HCT116 (cell line): ENCODE measurements around the gene CHRNE. TPM values are rescaled to one million over a fixed set of nuclear protein-coding genes. Genes with fewer than 3 reads are reported as not detected.

Experiments
- ATAC-seq: fragments of 200-7000 bp; cut with Tn5 transposase; 2 replicates; pipeline ENCODE4 v1.9.1; 2020; ENCODE audit warnings: mild to moderate bottlenecking, moderate library complexity
- BruUV-seq: library from RNA; stranded (reverse); fragments of 400-500 nt; replicated peaks from 2 replicates; lab custom pipeline; 2021; lab: Mats Ljungman, UMichigan
- CTCF ChIA-PET: fragments of 300-600 bp; sonication (Branson Sonifier 250); formaldehyde crosslinking; loops from one replicate; lab custom pipeline; 2021; ENCODE audit warnings: antibody characterized with exemption; lab: Charles Lee
- POLR2A ChIA-PET: fragments of 300-600, 350-600 bp; sonication (Branson Sonifier 250); formaldehyde crosslinking; loops from one replicate; lab custom pipeline; 2021; ENCODE audit warnings: antibody characterized with exemption; lab: Charles Lee
- RAD21 ChIA-PET, 2 experiments: fragments of 300-600 bp; sonication (Branson Sonifier 250); formaldehyde crosslinking; loops; one replicate each; lab custom pipeline; 2023; ENCODE audit warnings: low total read pairs in 2 of 2; ENCODE audit not compliant: uncharacterized antibody in 2 of 2, unreplicated experiment in 2 of 2, low non-redundant PET in 1 of 2; lab: Charles Lee
- DNase-seq: peaks from one replicate; pipeline ENCODE4 v3.0.0-alpha.2; 2010; ENCODE audit warnings: low read depth, low spot score
- H2AFZ ChIP-seq: fragments of 200-600 bp; shearing (Covaris generic), sonication (generic); 2 replicates; pipeline ENCODE4 v1.6.1; 2017; ENCODE audit warnings: low read depth, mixed run types, mixed read lengths, antibody characterized with exemption, low read length; ENCODE audit not compliant: poor library complexity, severe bottlenecking
- H3K27ac ChIP-seq: 2 replicates; pipeline ENCODE4 v1.5.1; 2012; ENCODE audit warnings: low read depth, low read length
- H3K27me3 ChIP-seq: fragments of 200-600 bp; sonication (generic); 2 replicates; pipeline ENCODE4 v1.6.1; 2016; ENCODE audit warnings: mixed run types, low read length, mixed read lengths; ENCODE audit not compliant: insufficient read depth
- H3K36me3 ChIP-seq, 2 experiments: fragments of 200-500 bp in 1 of 2; fragments of 200-600 bp in 1 of 2; sonication (Bioruptor generic) in 1 of 2; sonication (generic) in 1 of 2; 2 replicates each; pipeline versions ENCODE4 v1.5.1 to v1.6.1; 2014 to 2016; ENCODE audit warnings: low read length in 2 of 2, inconsistent platforms in 1 of 2, mixed read lengths in 1 of 2, mixed run types in 1 of 2; ENCODE audit not compliant: insufficient read depth in 2 of 2, control insufficient read depth in 1 of 2
- H3K4me1 ChIP-seq, 2 experiments: fragments of 200-600 bp in 1 of 2; sonication (generic) in 1 of 2; 2 replicates each; pipeline versions ENCODE4 v1.5.1 to v1.6.1; 2012 to 2017; ENCODE audit warnings: low read length in 2 of 2, inconsistent platforms in 1 of 2, mild to moderate bottlenecking in 1 of 2, mixed read lengths in 1 of 2, mixed run types in 1 of 2, moderate library complexity in 1 of 2; ENCODE audit not compliant: insufficient read depth in 2 of 2, control insufficient read depth in 1 of 2
- H3K4me2 ChIP-seq: fragments of 200-600 bp; sonication (generic); 2 replicates; pipeline ENCODE4 v1.6.1; 2017; ENCODE audit warnings: mixed run types, low read length, mixed read lengths
- H3K4me3 ChIP-seq, 2 experiments: fragments of 200-600 bp in 1 of 2; sonication (generic) in 1 of 2; replicated peaks in 1 of 2; 2 replicates each; pipeline ENCODE4 v1.5.1; 2011 to 2016; ENCODE audit warnings: low read length in 2 of 2, control low read depth in 1 of 2, low read depth in 1 of 2, mild to moderate bottlenecking in 1 of 2, mixed read lengths in 1 of 2, mixed run types in 1 of 2
- H3K79me2 ChIP-seq: fragments of 200-600 bp; sonication (generic); 2 replicates; pipeline ENCODE4 v1.6.1; 2017; ENCODE audit warnings: mild to moderate bottlenecking, mixed run types, low read length, moderate library complexity, mixed read lengths; ENCODE audit not compliant: insufficient read depth
- H3K9ac ChIP-seq: fragments of 200-600 bp; sonication (generic); 2 replicates; pipeline ENCODE4 v1.6.1; 2016; ENCODE audit warnings: low read length, mixed read lengths
- H3K9me2 ChIP-seq: fragments of 200-600 bp; sonication (generic), shearing (Covaris generic); 2 replicates; pipeline ENCODE4 v1.6.1; 2017; ENCODE audit warnings: mixed run types, mild to moderate bottlenecking, moderate library complexity; ENCODE audit not compliant: insufficient read depth
- H3K9me3 ChIP-seq, 2 experiments: fragments of 200-500 bp in 1 of 2; fragments of 200-600 bp in 1 of 2; sonication (Bioruptor generic) in 1 of 2; sonication (generic) in 1 of 2; 2 replicates each; pipeline ENCODE4 v1.6.1; 2014 to 2017; ENCODE audit warnings: low read length in 2 of 2, mixed read lengths in 2 of 2, inconsistent platforms in 1 of 2, low read depth in 1 of 2, mild to moderate bottlenecking in 1 of 2, mixed run types in 1 of 2, moderate library complexity in 1 of 2; ENCODE audit not compliant: control insufficient read depth in 1 of 2, insufficient read depth in 1 of 2
- H4K20me1 ChIP-seq: fragments of 200-600 bp; sonication (generic), shearing (Covaris generic); 2 replicates; pipeline ENCODE4 v1.6.1; 2017; ENCODE audit warnings: mixed run types, mild to moderate bottlenecking, moderate library complexity; ENCODE audit not compliant: insufficient read depth
- ATF3 ChIP-seq: IDR thresholded peaks from 2 replicates; pipeline ENCODE4 v1.6.1; 2012
- CBX3 ChIP-seq: IDR thresholded peaks from 2 replicates; pipeline ENCODE4 v1.6.1; 2012; ENCODE audit warnings: low read depth
- CEBPB ChIP-seq: IDR thresholded peaks from 2 replicates; pipeline ENCODE4 v1.6.1; 2012; ENCODE audit warnings: low read depth
- CTCF ChIP-seq, 3 experiments: fragments of 200-600 bp in 1 of 3; sonication (generic) in 1 of 3; IDR thresholded peaks in 2 of 3; conservative IDR thresholded peaks in 1 of 3; 2 replicates each; pipeline ENCODE4 v1.5.1; 2012 to 2017; ENCODE audit warnings: low read depth in 2 of 3, low read length in 2 of 3, antibody characterized with exemption in 1 of 3, borderline replicate concordance in 1 of 3, control low read depth in 1 of 3, mild to moderate bottlenecking in 1 of 3, mixed read lengths in 1 of 3, mixed run types in 1 of 3, moderate library complexity in 1 of 3; ENCODE audit not compliant: insufficient read depth in 1 of 3
- EGR1 ChIP-seq: IDR thresholded peaks from 2 replicates; pipeline ENCODE4 v1.6.1; 2012; ENCODE audit warnings: low read depth
- FOSL1 ChIP-seq: IDR thresholded peaks from 2 replicates; pipeline ENCODE4 v1.6.1; 2012; ENCODE audit warnings: low read depth
- JUND ChIP-seq: IDR thresholded peaks from 2 replicates; pipeline ENCODE4 v1.6.1; 2012
- MAX ChIP-seq: IDR thresholded peaks from 2 replicates; pipeline ENCODE4 v1.6.1; 2012
- POLR2A ChIP-seq: IDR thresholded peaks from 2 replicates; pipeline ENCODE4 v1.7.0; 2011; ENCODE audit warnings: borderline replicate concordance; ENCODE audit not compliant: insufficient read depth, insufficient read length; ENCODE audit errors: extremely low read depth
- POLR2AphosphoS5 ChIP-seq: IDR thresholded peaks from 2 replicates; pipeline ENCODE4 v1.6.1; 2011; ENCODE audit warnings: mild to moderate bottlenecking, low read depth, low read length, moderate library complexity
- RAD21 ChIP-seq: IDR thresholded peaks from 2 replicates; pipeline ENCODE4 v1.6.1; 2012; ENCODE audit warnings: low read depth, mild to moderate bottlenecking
- REST ChIP-seq: IDR thresholded peaks from 2 replicates; pipeline ENCODE4 v1.6.1; 2012; ENCODE audit warnings: low read depth
- SIN3A ChIP-seq: IDR thresholded peaks from 2 replicates; pipeline ENCODE4 v1.6.1; 2012; ENCODE audit warnings: low read depth
- SP1 ChIP-seq: IDR thresholded peaks from 2 replicates; pipeline ENCODE4 v1.6.1; 2012; ENCODE audit warnings: low read depth
- SRF ChIP-seq: IDR thresholded peaks from 2 replicates; pipeline ENCODE4 v1.6.1; 2012; ENCODE audit warnings: low read depth
- YY1 ChIP-seq: IDR thresholded peaks from 2 replicates; pipeline ENCODE4 v1.6.1; 2011; ENCODE audit warnings: low read length, low read depth, moderate library complexity, mild to moderate bottlenecking; ENCODE audit not compliant: insufficient replicate concordance; ENCODE audit errors: extremely low read depth
- ZBTB33 ChIP-seq: IDR thresholded peaks from 2 replicates; pipeline ENCODE4 v1.6.1; 2011; ENCODE audit warnings: mild to moderate bottlenecking, low read length, moderate library complexity; ENCODE audit not compliant: insufficient replicate concordance; ENCODE audit errors: extremely low read depth
- ZFX ChIP-seq: fragments of 450-650 bp; IDR thresholded peaks from 2 replicates; pipeline ENCODE4 v1.6.1; 2017
- intact Hi-C: fragments of 100-400 bp; cut with micrococcal nuclease; formaldehyde crosslinking; loops from 2 replicates; pipeline ENCODE4 v1.10.0; 2022
- total RNA-seq: library from RNA; stranded (reverse); gene quantifications from one replicate; pipeline ENCODE4 v1.2.1, GENCODE V29; 2021; ENCODE audit not compliant: unreplicated experiment

The CHRNE gene
- total RNA-seq, 1 experiment from 2014 or later, result 0.30 TPM

- Histone ChIP-seq H3K4me1 (peaks cover 32 to 68% of the 10 kb centered on the region in 2 experiments), H3K4me3 (peak overlapping the region; percentile 96 to 97), H3K9me3 (no peaks in the 10 kb centered on the region), H3K79me2 (peaks cover 82% of the 10 kb centered on the region), H3K27ac (peak overlapping the region; percentile 99), H3K4me2 (peak overlapping the region; percentile 100), H3K9me2 (no peaks in the 10 kb centered on the region), H2AFZ (no peak overlapping the region), H4K20me1 (peaks cover 12% of the 10 kb centered on the region; the same call in 1 of the 2 replicates), H3K9ac (peak overlapping the region; percentile 97), H3K36me3 (peaks cover 9 to 25% of the 10 kb centered on the region in 2 experiments; a peak in 2 of 4 replicates), H3K27me3 (no peaks in the 10 kb centered on the region)
- BruUV-seq, result no TSS peak
- DNase-seq (no peak), ATAC-seq (no peak)
- ChIA-PET POLR2A (interaction anchor here (1.3 to 4.7 kb wide), 3 partner anchors 19 to 37 kb away, joined by 3 to 45 read pairs (median 4); partner anchors contain the start of gene SPAG7), RAD21 (no interaction called here), CTCF (interaction anchor here (1.0 kb wide), 2 partner anchors 43 to 379 kb away, joined by 3 read pairs; partner anchors contain the start of gene CHRNE)
- intact Hi-C loops, result loop anchor here (1.0 to 5.0 kb wide), 2 partner anchors 41 to 116 kb away; partner anchors contain the start of gene CAMTA2
- TF ChIP-seq POLR2A (no peak), MAX (no peak), SIN3A (no peak), FOSL1 (no peak), YY1 (no peak), SP1 (no peak), ATF3 (no peak), ZBTB33 (no peak), JUND (no peak), CTCF (IDR thresholded peaks at IDR 0.05 in 2 of 3, conservative IDR thresholded peaks at IDR 0.05 in 1 of 3; ENCODE audit: borderline replicate concordance in 1 of 3, insufficient read depth in 1 of 3, low read depth in 2 of 3, low read length in 2 of 3) (no peak), REST (no peak), ZFX (no peak), CEBPB (no peak), POLR2AphosphoS5 (no peak), SRF (no peak), EGR1 (no peak), CBX3 (no peak), RAD21 (no peak)
Measured at GRCh38 chr17:4945944-4946280, 43.0 kb upstream of the CHRNE start.
